GM18907 (cell line): Measurements from ENCODE around the gene KCTD19.
A peak's percentile ranks its signal among the peaks of the same experiment; 100 is the strongest.

Experiments
- ATAC-seq: cut with Tn5 transposase; IDR thresholded peaks from one replicate; pipeline ENCODE4 v1.9.1; 2021; ENCODE audit warnings: mild to moderate bottlenecking, moderate library complexity; ENCODE audit not compliant: unreplicated experiment

The KCTD19 gene

DNA sequence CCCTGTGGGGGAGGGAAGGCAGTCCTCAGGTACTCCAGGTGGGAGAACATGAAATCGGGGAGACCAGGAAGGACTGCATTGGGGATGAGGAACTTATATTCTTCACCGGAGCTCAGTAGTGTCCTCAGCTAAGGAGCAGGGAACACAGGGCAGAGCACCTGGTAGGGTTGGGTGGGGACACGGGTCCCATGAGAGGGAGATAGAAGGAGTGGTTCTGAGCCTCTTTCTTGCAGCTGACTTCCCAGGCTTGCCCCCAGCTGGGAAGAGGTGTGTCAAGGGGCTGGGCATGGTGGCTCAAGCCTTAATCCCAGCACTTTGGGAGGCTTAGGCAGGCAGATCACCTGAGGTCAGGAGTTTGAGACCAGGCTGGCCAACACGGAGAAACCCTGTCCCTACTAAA is 81.4 kb downstream of the KCTD19 start:
- ATAC-seq, result no peak

- ATAC-seq, result peak; percentile 55
Measured at GRCh38 chr16:67244387-67245185, 82.0 kb downstream of the KCTD19 start.

GRCh38 chr16:67243481-67243880 is 83.1 kb downstream of the KCTD19 start:
- no peak for ATAC-seq

- no peak for ATAC-seq
Measured at GRCh38 chr16:67242138-67242730, 84.3 kb downstream of the KCTD19 start.

- ATAC-seq, result no peak
Measured at GRCh38 chr16:67241008-67241900, 85.3 kb downstream of the KCTD19 start.

- ATAC-seq, result no peak
Measured at GRCh38 chr16:67240506-67240905, 86.0 kb downstream of the KCTD19 start.
